A204.1 (cell line): ENCODE measurements around the gene SWAP70.
"Not testable (repeated sequence)": the region's sequence is repeated elsewhere in the genome, so short reads cannot be mapped to it uniquely, and the experiment has no call there.

Experiments used
- FAIRE-seq: peaks from 2 replicates; lab custom pipeline; 2012; peaks lifted over from hg19 to GRCh38; lab: Jason Lieb, UNC

SWAP70 gene

GRCh38 chr11:9663699-9664275, at the start of gene SWAP70:
SWAP70 (plus strand) TSS chr11:9664077; CDS start chr11:9664180, 103 bp downstream.
- no peak for FAIRE-seq

GRCh38 chr11:9615031-9615451, 48.8 kb upstream of the SWAP70 start:
- FAIRE-seq: no peak

DNA sequence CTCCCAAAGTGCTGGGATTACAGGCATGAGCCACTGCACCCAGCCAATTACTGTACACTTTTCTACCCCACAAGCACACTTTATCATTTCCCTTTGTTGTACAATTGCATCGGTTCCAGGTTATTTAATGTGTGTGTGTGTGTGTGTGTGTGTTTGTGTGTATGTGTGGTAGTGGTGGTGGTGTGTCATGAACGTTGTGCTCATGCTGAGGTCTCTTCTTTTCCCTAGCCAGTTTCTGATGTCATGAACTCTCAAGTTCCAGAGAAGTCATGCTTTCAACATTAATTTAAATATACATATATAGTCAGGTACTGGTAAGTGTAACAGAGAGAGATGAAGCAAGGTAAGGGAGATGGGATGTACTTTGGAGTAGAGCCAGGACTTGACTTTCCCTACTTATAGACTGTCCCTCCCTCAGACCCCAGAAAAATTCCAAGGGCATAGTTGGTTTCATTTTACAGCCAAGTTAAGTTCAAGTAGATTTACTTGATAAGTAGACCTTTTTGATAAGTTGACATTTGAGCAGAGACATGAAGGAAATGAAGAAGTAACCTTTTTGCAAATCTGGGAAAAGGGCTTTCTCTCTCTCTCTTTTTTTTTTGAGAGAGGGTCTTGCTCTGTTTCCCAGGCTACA, 47.7 kb upstream of the SWAP70 start:
- no peak for FAIRE-seq

DNA sequence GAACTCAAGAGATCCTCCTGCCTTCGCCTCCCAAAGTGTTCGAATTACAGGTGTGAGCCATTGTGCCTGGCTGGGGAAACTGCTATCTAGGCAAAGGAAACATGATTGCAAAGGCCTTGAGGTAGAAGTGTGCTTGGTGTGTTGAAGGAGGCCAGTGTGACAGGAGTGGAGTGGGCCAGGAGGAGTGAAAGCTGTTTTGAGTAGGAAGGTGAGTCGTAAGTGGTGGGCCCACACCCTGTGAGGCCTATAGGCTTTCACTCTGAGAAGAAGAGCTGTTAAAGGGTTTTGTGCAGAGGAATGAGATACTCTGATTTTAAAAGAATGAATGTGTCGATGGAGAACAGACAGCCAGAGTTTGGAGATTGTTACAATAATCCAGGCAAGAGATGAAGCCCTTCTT, 47.0 kb upstream of the SWAP70 start:
- no peak for FAIRE-seq

- FAIRE-seq: no peak
Observed at GRCh38 chr11:9617940-9618339, 45.9 kb upstream of the SWAP70 start.

DNA sequence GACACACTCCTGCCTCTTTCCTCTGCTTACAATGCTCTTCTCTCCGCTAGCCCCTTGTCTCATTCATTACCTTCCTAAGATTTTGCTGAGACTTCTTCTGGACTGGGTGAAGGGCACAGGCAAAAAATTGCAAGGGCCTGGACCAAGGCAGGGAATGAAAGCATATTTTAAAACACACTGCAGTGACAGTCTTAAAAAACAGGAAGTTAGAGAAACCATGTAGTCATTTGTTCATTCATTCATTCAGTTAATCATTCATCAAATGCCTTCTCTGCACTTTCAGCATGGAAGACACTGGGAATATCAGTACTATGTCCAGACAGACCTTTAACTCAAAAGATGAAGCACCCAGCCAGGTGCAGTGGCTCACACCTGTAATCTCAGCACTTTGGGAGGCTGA, 44.9 kb upstream of the SWAP70 start:
- FAIRE-seq: no peak

- no peak for FAIRE-seq
Observed at GRCh38 chr11:9619971-9620370, 43.9 kb upstream of the SWAP70 start.

- not testable (repeated sequence) for FAIRE-seq
Observed at GRCh38 chr11:9622353-9622752, 41.5 kb upstream of the SWAP70 start.

GRCh38 chr11:9623053-9623452, 40.8 kb upstream of the SWAP70 start:
- FAIRE-seq: not testable (repeated sequence)

DNA sequence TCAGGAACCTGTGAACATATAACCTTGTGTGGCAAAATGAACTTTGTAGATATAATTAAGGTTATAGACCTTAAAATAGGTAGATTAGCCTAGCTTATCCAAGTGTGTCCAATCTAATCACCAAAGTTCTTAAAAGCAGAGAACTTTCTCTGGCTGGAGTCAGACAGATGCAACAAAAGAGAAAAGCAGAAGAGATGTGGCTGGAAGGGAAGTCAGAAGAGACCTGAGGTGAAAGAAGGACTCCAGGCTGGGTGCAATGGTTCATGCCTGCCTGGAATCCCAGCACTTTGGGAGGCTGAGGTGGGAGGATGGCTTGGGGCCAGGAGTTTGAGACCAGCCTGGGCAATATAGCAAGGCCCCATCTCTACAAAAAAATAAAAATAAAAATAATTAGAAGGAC, 39.4 kb upstream of the SWAP70 start:
- no peak for FAIRE-seq

DNA sequence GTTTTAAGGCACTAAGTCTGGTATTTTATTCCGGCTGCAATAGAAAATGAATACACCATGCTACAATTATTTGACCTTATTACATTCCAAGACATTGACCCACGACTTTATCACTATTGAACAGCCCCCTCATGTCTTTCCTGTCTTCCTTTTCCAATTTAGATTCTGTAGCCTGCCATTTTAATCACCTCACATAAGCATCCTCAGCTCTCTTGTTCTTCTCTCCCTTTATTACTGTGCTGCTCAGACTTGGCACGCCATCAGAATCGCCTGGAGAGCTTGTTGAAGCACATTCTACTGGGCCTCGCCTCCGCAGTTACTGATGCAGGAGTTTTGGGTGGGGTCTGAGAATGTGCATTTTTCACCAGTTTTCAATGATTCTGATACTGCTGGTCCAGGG, 38.7 kb upstream of the SWAP70 start:
- no peak for FAIRE-seq

- no peak for FAIRE-seq
Observed at GRCh38 chr11:9625728-9626127, 38.1 kb upstream of the SWAP70 start.

DNA sequence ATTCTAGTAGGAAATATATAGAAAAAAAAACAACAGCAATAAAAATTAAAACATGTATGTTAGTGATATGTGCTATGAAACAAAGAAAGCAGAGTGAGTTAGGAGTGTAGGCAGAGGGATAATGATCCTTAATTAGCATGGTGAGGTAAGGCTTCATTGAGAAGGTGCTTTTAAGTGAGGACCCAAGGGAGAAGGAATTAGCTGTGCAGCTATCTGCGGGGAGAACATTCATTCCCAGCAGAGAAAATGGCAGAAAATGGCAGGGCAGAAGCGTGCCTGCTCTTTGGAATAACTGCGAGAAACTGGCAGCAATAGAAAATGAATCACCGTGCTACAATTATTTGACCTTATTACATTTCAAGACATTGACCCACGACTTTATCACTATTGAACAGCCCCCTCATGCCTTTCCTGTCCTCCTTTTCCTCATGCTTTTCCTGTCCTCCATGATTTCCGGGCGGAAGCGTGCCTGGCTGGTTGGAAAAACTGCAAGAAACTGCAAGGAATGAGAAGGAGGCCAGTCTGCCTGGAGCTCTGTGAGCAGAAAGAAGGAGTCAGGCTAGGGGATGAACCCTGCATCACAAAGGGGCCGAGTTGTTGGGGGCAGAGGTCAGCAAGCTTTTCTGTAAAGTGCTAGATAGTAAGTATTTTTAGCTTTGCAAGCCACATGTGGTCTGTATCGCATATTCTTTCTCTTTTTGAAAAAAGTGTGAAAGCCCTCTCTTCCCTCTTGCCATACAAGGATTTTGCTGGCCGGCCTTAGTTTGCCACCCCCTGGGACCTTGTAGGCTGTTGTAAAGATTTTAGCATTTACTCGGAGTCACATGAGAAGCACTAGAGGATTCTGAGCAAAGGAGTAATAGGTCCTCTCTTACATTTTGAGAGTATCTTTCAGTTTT, 37.1 kb upstream of the SWAP70 start:
- FAIRE-seq: no peak

DNA sequence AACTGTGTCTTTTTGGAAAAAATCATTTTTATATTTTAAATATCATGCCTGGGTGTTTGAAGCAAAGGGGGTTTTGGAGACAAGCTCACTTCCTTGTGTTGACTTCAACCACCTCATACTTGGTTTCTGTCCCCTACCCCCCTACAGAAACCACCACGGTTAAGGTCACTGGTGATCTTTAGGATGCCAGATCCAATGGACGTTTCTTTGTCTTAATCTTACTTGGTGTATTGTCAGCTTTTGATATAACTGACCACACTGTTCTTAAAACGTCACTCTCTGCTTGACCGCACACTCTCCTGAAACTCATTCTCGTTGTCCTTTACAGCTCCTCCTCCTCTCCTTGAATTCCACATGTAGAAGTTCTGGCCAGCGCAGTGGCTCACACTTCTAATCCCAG, 34.8 kb upstream of the SWAP70 start:
- FAIRE-seq: no peak

DNA sequence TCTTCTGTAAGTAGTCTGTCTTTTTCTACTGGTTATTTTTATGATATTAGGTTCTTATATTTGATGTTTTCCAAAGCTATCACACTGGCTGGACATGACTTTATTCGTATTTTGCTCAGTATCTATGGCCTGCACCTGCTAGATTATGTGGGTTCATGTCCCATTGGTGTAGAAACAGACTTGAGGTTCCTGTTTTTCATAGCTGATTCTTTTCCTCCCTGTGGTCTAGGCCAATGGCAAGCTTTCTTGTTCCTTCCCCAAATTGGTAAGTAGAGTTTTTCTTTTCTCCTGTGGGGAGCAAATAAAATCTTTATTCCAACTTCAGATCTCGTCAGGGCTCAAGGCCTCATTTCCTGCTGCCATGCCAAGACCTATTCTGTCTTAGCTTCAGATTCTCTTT, 30.2 kb upstream of the SWAP70 start:
- FAIRE-seq: no peak

DNA sequence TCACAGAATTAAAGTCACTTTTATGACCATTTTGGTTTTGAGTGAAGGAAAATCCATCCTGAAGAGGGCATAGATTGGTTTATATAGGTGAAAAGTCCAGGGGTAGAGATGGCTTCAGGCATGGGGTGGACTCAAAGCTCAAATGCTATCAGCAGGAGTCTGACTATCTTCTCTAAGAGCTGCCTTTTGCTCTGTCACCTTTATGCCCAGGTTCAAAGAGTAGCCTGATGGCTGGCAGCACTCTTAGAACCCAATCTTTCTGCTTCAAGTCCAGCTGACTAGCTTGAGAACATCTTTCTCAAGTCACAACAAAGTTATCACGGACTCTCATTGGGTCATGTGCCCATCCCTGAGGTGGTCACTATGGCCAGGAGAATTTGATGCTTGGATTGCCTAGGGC, 27.2 kb upstream of the SWAP70 start:
- FAIRE-seq: no peak

DNA sequence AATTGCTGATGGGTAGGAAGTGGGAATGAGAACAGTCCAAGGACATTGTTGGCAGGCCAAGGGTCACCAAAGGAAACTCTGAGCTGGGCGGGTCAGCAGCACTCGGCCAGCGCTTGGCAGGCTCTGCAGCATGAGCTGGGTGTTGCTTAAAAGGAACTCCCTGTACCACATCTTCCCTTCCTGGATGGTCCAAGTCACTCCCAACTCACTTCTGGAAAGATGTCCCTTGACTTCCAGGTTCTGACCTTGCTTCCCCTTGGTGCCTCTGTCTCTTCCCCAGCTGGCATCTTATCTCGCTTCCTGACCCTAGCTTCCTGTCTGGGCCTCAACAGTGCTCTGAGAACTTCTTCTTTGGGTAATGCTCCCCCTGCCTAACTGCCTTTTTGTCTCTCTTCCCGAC, 24.8 kb upstream of the SWAP70 start:
- FAIRE-seq: no peak

- no peak for FAIRE-seq
Observed at GRCh38 chr11:9639985-9640384, 23.9 kb upstream of the SWAP70 start.

GRCh38 chr11:9642894-9643293, 21.0 kb upstream of the SWAP70 start:
- no peak for FAIRE-seq

DNA sequence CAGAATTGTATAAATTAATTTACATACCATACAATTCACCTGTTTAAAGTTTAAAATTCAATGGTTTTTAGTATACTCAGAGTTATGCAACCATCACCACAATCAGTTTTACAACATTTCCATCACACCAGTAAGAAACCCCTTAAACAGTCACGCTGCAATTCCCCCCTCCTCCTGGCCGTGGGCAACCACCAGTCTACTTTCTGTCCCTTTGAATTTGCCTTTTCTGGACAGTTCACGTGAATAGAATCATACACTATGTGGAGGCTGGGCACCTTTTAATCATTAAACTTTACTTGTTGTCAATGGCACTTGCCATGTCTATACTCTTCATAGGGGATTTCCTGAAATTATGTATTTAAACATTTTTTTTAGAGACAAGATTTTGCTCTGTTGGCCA, 20.1 kb upstream of the SWAP70 start:
- no peak for FAIRE-seq

GRCh38 chr11:9645881-9646280, 18.0 kb upstream of the SWAP70 start:
- no peak for FAIRE-seq

- no peak for FAIRE-seq
Observed at GRCh38 chr11:9646324-9646723, 17.6 kb upstream of the SWAP70 start.

DNA sequence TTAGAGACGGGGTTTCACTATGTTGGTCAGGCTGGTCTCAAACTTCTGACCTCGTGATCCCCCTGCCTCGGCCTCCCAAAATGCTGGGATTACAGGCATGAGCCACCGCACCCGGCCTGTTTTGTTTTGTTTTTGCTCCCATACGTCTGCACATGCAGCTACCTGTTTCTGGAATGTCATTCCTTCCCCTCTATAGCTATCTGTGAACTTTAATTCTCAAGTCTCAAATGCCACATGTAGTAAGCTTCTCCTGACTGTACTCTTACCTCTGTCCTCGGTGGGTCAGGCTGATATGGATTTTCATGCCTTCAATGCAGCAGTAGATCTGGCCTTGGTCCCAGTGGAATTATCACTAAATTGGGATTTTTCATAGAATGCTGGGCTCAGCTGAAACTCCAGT, 12.4 kb upstream of the SWAP70 start:
- FAIRE-seq: no peak
